NB4 (cell line): Measurements from ENCODE around the gene AP1M2.

ENCODE experiments used
- DNase-seq: peaks from one replicate; pipeline ENCODE4 v3.0.0; 2010; ENCODE audit warnings: low read depth
- H3K4me3 ChIP-seq: one replicate; pipeline ENCODE4 v1.5.1; 2011; ENCODE audit warnings: mild to moderate bottlenecking, low read depth, low read length, moderate library complexity
- MYC ChIP-seq: IDR thresholded peaks from 2 replicates; pipeline ENCODE4 v1.6.1; 2011; ENCODE audit warnings: low read depth, low read length
- POLR2A ChIP-seq: IDR thresholded peaks from 2 replicates; pipeline ENCODE4 v1.6.1; 2011; ENCODE audit warnings: mild to moderate bottlenecking; ENCODE audit not compliant: insufficient read length; ENCODE audit errors: extremely low read depth
- TF ChIP-seq, protein P1 (sequence below): IDR thresholded peaks from one replicate; pipeline ENCODE4 v1.5.1; 2012; ENCODE audit warnings: low read depth, low read length
- TF ChIP-seq, protein P2 (sequence below): IDR thresholded peaks from 2 replicates; pipeline ENCODE4 v1.6.1; 2011; ENCODE audit warnings: low read depth, low read length

Gene AP1M2

DNA sequence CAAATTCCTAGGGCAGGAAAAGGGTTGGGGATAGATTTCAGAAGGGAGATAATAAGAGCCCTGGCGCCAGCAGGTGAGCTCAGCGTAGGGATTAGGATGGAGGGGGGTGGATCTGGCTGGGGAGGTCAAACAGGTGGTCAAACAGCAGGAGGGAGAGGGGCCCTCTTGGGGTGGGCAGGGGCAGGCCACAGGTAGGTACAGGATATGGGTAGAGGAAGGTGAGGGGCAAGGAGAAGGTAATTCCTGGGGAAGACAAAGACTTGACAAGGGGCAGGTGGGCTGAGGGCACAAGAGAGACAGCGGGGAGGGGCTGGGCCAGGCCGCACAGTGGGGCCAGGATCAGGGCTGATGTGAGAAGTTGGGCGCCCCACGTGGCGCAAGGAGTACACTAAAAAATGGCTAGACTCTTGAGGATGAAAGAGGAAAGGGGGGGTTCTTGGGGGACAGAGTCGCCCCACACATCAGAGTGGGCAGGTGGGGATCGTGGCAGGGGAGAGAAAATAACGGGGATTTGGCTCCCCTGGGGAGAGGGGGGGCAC is 22.0 kb downstream of the AP1M2 start:
- DNase-seq: peak; percentile 92
- peak overlapping the region; percentile 88 for H3K4me3 ChIP-seq
- TF ChIP-seq MYC (peak; percentile 97), POLR2A (no peak)
- TF ChIP-seq, protein P1, sequence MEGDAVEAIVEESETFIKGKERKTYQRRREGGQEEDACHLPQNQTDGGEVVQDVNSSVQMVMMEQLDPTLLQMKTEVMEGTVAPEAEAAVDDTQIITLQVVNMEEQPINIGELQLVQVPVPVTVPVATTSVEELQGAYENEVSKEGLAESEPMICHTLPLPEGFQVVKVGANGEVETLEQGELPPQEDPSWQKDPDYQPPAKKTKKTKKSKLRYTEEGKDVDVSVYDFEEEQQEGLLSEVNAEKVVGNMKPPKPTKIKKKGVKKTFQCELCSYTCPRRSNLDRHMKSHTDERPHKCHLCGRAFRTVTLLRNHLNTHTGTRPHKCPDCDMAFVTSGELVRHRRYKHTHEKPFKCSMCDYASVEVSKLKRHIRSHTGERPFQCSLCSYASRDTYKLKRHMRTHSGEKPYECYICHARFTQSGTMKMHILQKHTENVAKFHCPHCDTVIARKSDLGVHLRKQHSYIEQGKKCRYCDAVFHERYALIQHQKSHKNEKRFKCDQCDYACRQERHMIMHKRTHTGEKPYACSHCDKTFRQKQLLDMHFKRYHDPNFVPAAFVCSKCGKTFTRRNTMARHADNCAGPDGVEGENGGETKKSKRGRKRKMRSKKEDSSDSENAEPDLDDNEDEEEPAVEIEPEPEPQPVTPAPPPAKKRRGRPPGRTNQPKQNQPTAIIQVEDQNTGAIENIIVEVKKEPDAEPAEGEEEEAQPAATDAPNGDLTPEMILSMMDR: peak; percentile 67
- TF ChIP-seq, protein P2, sequence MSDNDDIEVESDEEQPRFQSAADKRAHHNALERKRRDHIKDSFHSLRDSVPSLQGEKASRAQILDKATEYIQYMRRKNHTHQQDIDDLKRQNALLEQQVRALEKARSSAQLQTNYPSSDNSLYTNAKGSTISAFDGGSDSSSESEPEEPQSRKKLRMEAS: peak; percentile 98

DNA sequence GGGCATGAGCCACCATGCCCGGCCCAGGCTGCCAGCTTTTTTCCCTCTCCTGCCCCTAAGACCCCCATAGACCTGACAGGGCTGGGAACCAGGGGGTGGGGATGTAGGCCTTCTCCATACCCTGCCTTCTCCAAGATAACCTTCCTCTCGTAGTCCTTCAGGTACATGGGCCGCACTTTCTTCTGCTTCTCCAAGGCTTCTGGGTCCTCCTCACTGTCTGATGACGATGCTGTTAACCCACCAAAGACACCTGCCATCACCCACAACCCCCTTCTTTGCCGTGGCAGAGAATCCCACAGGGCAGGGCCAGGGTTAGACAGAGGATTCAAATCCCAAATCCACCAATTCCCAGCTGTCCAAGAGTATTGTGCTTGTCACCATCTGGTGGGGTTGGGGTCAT is 24.5 kb downstream of the AP1M2 start:
- H3K4me3 ChIP-seq: no peak overlapping the region
- TF ChIP-seq MYC (no peak), POLR2A (no peak)
- TF ChIP-seq, protein P1: no peak
- TF ChIP-seq, protein P2: no peak
- no peak for DNase-seq

DNA sequence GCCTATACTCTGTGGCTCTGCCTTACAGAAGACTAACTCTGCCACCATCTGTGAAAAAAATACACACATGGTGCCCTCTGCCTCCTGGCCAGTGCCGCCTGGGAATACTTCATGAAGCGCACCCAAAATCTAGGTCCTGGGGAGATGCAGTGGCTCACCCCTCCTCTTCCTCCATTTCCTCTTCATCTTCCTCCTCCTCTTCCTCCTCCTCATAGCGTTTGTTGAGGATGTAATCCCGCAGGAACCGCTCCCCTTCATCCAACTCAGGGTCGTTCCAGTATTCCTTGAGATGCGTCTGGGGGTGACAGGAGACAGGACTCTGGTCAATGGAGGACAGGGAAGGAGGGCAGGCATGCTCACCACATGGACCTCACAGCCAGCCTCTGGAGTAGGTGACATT is 27.0 kb downstream of the AP1M2 start:
- TF ChIP-seq, protein P2: no peak
- TF ChIP-seq, protein P1: no peak
- TF ChIP-seq MYC (no peak), POLR2A (no peak)
- no peak overlapping the region for H3K4me3 ChIP-seq
- no peak for DNase-seq

DNA sequence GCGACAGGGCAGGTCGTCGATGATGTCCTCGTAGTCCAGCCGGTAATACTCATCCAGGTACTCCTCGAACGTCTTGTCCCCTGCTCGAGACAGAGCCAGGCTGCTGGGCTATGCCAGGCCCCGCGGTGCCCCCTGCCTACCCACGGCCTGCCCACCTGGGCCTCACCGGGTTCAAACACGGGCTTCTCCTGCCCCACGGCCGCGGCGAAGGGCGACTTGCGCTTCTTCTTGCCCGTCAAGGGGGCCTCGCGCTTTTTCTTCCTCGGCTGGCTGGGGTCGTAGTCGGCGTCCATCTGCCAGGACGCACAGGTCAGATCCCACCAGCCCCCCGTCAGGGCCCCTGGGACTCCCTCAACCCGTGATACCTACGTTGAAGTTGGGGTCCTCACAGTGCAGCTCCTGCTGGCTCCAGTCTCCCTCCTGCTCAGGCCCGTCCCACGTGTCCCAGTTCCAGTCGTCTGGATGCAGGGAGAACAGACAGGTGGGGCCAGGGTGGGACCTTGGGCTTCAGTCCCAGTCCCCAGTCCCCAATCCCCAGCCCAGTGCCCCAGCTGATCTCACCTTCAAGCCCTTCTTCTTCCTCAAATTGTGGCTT is 29.4 kb downstream of the AP1M2 start:
- H3K4me3 ChIP-seq: no peak overlapping the region
- DNase-seq: no peak
- TF ChIP-seq, protein P2: no peak
- TF ChIP-seq MYC (no peak), POLR2A (no peak)
- TF ChIP-seq, protein P1: no peak

DNA sequence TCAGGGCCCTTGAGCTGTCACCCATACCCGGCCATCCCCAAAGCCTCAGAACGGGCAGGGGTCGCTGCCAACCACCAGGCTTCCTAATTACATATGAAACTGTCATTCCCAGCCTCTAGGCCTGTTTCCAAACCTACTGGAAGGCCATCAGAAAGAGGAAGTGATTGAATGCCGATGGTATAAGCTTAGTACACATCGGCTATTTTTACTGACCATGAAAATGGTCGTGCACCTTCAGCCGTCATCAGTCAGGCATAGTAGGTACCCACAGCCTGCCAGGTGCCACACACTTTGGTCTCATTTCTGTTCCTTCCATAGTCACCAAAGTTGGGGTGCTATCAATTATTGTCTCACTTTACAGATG is 31.5 kb downstream of the AP1M2 start:
- no peak overlapping the region for H3K4me3 ChIP-seq
- peak; percentile 45 for DNase-seq
- TF ChIP-seq, protein P1: no peak
- TF ChIP-seq POLR2A: no peak
- TF ChIP-seq, protein P2: no peak
- no peak for TF ChIP-seq MYC
